ENCODE results near the gene ACSM2A. TPM values are rescaled to one million over a fixed set of nuclear protein-coding genes. Genes with fewer than 3 reads are reported as not detected.

The ACSM2A gene
- total RNA-seq, 1 experiment from 2014 or later = not detected

DNA sequence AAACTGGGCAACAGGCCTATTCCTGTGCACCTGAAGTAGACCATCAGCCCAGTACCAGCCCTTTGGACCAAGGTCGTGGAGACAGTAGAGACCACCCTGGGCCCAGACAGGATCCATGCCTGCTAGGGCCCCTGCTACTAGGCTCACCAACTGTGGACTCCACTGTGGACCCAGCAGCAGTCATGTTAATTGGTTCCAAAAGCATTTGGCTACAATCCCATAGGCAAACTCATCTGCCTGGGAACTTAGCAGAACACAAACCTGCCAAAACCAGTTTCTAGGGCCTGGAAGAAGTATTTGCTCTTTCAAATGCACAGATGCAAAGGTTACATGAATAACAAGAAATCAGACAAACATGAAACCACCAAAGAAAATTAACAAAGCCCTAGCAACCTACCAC lies 53.1 kb downstream of the ACSM2A start:
- Mint-ChIP-seq H3K9me3 (peaks cover 64 to 78% of the 10 kb centered on the region in 2 experiments), H3K4me3 (no peak overlapping the region), H3K4me1 (no peaks in the 10 kb centered on the region), H3K27me3 (ENCODE audit: low read depth) (peaks cover 2% of the 10 kb centered on the region; the same call in 1 of the 2 replicates), H3K27ac (no peak overlapping the region), H3K36me3 (ENCODE audit: insufficient read depth in 1 of 3, low read depth in 3 of 3) (peaks cover 5 to 10% (median 5%) of the 10 kb centered on the region in 3 experiments; a peak in 5 of 7 replicates)
- Histone ChIP-seq H2BK12ac (ENCODE audit: insufficient read length, low read depth, low read length) (no peak overlapping the region), H2AK5ac (ENCODE audit: insufficient read length, low read length) (no peak overlapping the region), H3K4me2 (ENCODE audit: insufficient read depth, insufficient read length, low read length) (no peak overlapping the region), H3T11ph (ENCODE audit: low read length) (no peak overlapping the region), H2BK5ac (ENCODE audit: insufficient read length, low read length) (no peak overlapping the region), H3K23ac (ENCODE audit: insufficient read length, low read depth, low read length) (no peak overlapping the region), H2AFZ (ENCODE audit: low read length) (no peak overlapping the region), H3K79me1 (ENCODE audit: insufficient read depth, low read depth, low read length, poor library complexity, severe bottlenecking) (no peaks in the 10 kb centered on the region), H3K4me1 (ENCODE audit: insufficient read depth, low read length) (no peaks in the 10 kb centered on the region), H2BK120ac (ENCODE audit: low read depth, low read length, poor library complexity, severe bottlenecking) (no peak overlapping the region), H3K56ac (ENCODE audit: insufficient read length, low read depth, low read length) (no peak overlapping the region), H2BK15ac (ENCODE audit: low read depth, low read length) (no peak overlapping the region), H4K8ac (replicated peaks; ENCODE audit: insufficient read length, low read depth, low read length) (no peak overlapping the region), H3K18ac (ENCODE audit: insufficient read length, low read depth, low read length) (no peak overlapping the region), H3K79me2 (ENCODE audit: insufficient read depth, low read length) (no peaks in the 10 kb centered on the region), H4K20me1 (ENCODE audit: control insufficient read depth, insufficient read depth, insufficient read length) (no peaks in the 10 kb centered on the region), H3K4ac (ENCODE audit: low read depth, low read length) (no peak overlapping the region), H3K9me3 (ENCODE audit: control insufficient read depth, low read depth, low read length) (peaks cover 15% of the 10 kb centered on the region), H3K23me2 (ENCODE audit: insufficient read length, low read depth, low read length, poor library complexity, severe bottlenecking) (no peaks in the 10 kb centered on the region), H3K27ac (ENCODE audit: insufficient read length, low read depth, low read length) (no peak overlapping the region), H2BK20ac (ENCODE audit: low read depth, low read length, poor library complexity, severe bottlenecking) (no peak overlapping the region), H4K91ac (ENCODE audit: insufficient read length, low read depth, low read length) (no peak overlapping the region), H3K27me3 (ENCODE audit: insufficient read depth, low read length) (no peaks in the 10 kb centered on the region), H3K9ac (ENCODE audit: extremely low read depth, insufficient read length, low read length) (no peak overlapping the region), H3K14ac (ENCODE audit: insufficient read depth, low read length) (no peak overlapping the region), H4K5ac (ENCODE audit: insufficient read length, low read depth, low read length) (no peak overlapping the region)
- no peak for DNase-seq
- TF ChIP-seq CTCF (conservative IDR thresholded peaks at IDR 0.05) = no peak
- no CpG with 5 or more reads among the region's 1 CpG for WGBS (ENCODE audit: extremely low coverage, insufficient read length, low lambda C conversion rate)
